Measurements from ENCODE around the gene KIAA1191. TPM values are rescaled to one million over a fixed set of nuclear protein-coding genes. Genes with fewer than 3 reads are reported as not detected.

Gene KIAA1191
- total RNA-seq, 2 donors from 2014 or later, result 135 to 172 TPM

Small RNA genes within 50 kb of the gene (microRNA-seq; reads per million reads assigned to microRNA genes)
- gene MIR1271 (ENCODE audit: borderline microRNAs expressed), result 1.9 reads per million, percentile 9 among the genes with 10 or more reads in this experiment

Other genes with a start within 250 kb of the KIAA1191 start
- 10 to 100 TPM; 23.5 to 35.8 TPM for gene SIMC1, start 123.3 kb downstream of the KIAA1191 start, total RNA-seq
- 10 to 100 TPM; 10.2 to 11.4 TPM for gene ARL10, start 3.7 kb upstream of the KIAA1191 start, total RNA-seq
- gene NOP16, start 26.8 kb upstream of the KIAA1191 start, total RNA-seq, result 10 to 100 TPM; 18.6 to 31.3 TPM
- 100 to 1,000 TPM; 101 to 102 TPM for gene HIGD2A, start 27.0 kb upstream of the KIAA1191 start, total RNA-seq
- gene CLTB, start 54.8 kb upstream of the KIAA1191 start, total RNA-seq, result 10 to 100 TPM; 40.9 to 49.7 TPM
- gene FAF2, start 86.6 kb upstream of the KIAA1191 start, total RNA-seq, result 10 to 100 TPM; 42.9 to 53.0 TPM
- gene RNF44, start 175.6 kb upstream of the KIAA1191 start, total RNA-seq, result 100 to 1,000 TPM; 150 to 173 TPM
- under 1 TPM; 0.37 to 0.89 TPM for gene CDHR2, start 187.6 kb upstream of the KIAA1191 start, total RNA-seq
- 1 to 10 TPM; 4.5 to 4.9 TPM for gene GPRIN1, start 248.4 kb upstream of the KIAA1191 start, total RNA-seq

All from endodermal cell (in vitro differentiated cells).